ENCODE data around the gene TAF11L5.
"Not testable (repeated sequence)": the region's sequence is repeated elsewhere in the genome, so short reads cannot be mapped to it uniquely, and the experiment has no call there.

Gene TAF11L5

GRCh38 chr5:17524935-17525334 lies at the start of gene TAF11L5:
Gene TAF11L5, plus strand, starts transcription at chr5:17525235.
- DNase-seq, result not testable (repeated sequence)

- DNase-seq, result no peak
These were observed 48.0 kb upstream of the TAF11L5 start for GRCh38 chr5:17477043-17477442.

- no peak for DNase-seq
These were observed 47.3 kb upstream of the TAF11L5 start for GRCh38 chr5:17477573-17478265.

GRCh38 chr5:17481378-17481777 lies 43.7 kb upstream of the TAF11L5 start:
- DNase-seq, result no peak

- no peak for DNase-seq
These were observed 42.2 kb upstream of the TAF11L5 start for GRCh38 chr5:17482790-17483189.

GRCh38 chr5:17486464-17487173 lies 38.4 kb upstream of the TAF11L5 start:
- not testable (repeated sequence) for DNase-seq

GRCh38 chr5:17487174-17487512 lies 37.9 kb upstream of the TAF11L5 start:
- no peak for DNase-seq

- not testable (repeated sequence) for DNase-seq
These were observed 33.8 kb upstream of the TAF11L5 start for GRCh38 chr5:17491257-17491656.

GRCh38 chr5:17492770-17493169 lies 32.3 kb upstream of the TAF11L5 start:
- DNase-seq, result no peak

GRCh38 chr5:17497446-17497845 lies 27.6 kb upstream of the TAF11L5 start:
- DNase-seq, result no peak

GRCh38 chr5:17497931-17498330 lies 27.1 kb upstream of the TAF11L5 start, which contains the start of gene TAF11L2:
Gene TAF11L2, plus strand, starts transcription at chr5:17498231.
- not testable (repeated sequence) for DNase-seq

- no peak for DNase-seq
These were observed 13.2 kb upstream of the TAF11L5 start for GRCh38 chr5:17511775-17512325.

GRCh38 chr5:17517526-17517925 lies 7.5 kb upstream of the TAF11L5 start:
- DNase-seq, result peak; percentile 70

- DNase-seq, result not testable (repeated sequence)
These were observed 7.0 kb upstream of the TAF11L5 start, which contains the start of gene TAF11L3 for GRCh38 chr5:17518067-17518466. Gene TAF11L3, plus strand, starts transcription at chr5:17518367.

GRCh38 chr5:17519508-17519907 lies 5.5 kb upstream of the TAF11L5 start:
- not testable (repeated sequence) for DNase-seq

GRCh38 chr5:17521501-17521900 lies 3.5 kb upstream of the TAF11L5 start, which contains the start of gene TAF11L4:
Gene TAF11L4, plus strand, starts transcription at chr5:17521801.
- DNase-seq, result not testable (repeated sequence)

- DNase-seq, result not testable (repeated sequence)
These were observed 1.5 kb downstream of the TAF11L5 start for GRCh38 chr5:17526504-17526903.

GRCh38 chr5:17528369-17528768 lies 3.3 kb downstream of the TAF11L5 start, which contains the start of gene TAF11L6:
Gene TAF11L6, plus strand, starts transcription at chr5:17528669.
- DNase-seq, result not testable (repeated sequence)
